Endothelial cell of umbilical vein (primary cell): ENCODE data around the gene ANAPC5. TPM values are rescaled to one million over a fixed set of nuclear protein-coding genes. Genes with fewer than 3 reads are reported as not detected.

Experiments
- BruUV-seq: library from RNA; stranded (reverse); fragments of 400-500 nt; replicated peaks from 2 replicates; lab custom pipeline; 2021; lab: Mats Ljungman, UMichigan
- CTCF ChIA-PET: fragments of 300-600, 350-600 bp; sonication (Branson Sonifier 250); formaldehyde crosslinking; loops from one replicate; lab custom pipeline; 2021; ENCODE audit warnings: antibody characterized with exemption, inconsistent platforms; lab: Charles Lee
- POLR2A ChIA-PET: fragments of 300-600, 350-600 bp; sonication (Branson Sonifier 250); formaldehyde crosslinking; loops from one replicate; lab custom pipeline; 2021; ENCODE audit warnings: antibody characterized with exemption, inconsistent platforms; lab: Charles Lee
- DNase-seq: peaks from one replicate; pipeline ENCODE4 v3.0.0-alpha.2; 2011; ENCODE audit warnings: low read depth, low spot score
- FAIRE-seq: peaks from 2 replicates; lab custom pipeline; 2011; peaks lifted over from hg19 to GRCh38; lab: Jason Lieb, UNC
- H2AFZ ChIP-seq: 2 replicates; pipeline ENCODE4 v1.6.0; 2012; ENCODE audit warnings: low read depth, low read length, control low read depth, inconsistent platforms
- H3K27ac ChIP-seq: 2 replicates; pipeline ENCODE4 v1.5.1; 2011; ENCODE audit warnings: low read depth, mild to moderate bottlenecking, control low read depth, low read length, moderate library complexity; ENCODE audit not compliant: insufficient read depth
- H3K27me3 ChIP-seq, 2 experiments: 2 replicates each; pipeline versions ENCODE4 v1.6.0 to v1.6.1; 2011; ENCODE audit warnings: low read length in 2 of 2, mixed read lengths in 1 of 2; ENCODE audit not compliant: control insufficient read depth in 2 of 2, insufficient read depth in 2 of 2
- H3K36me3 ChIP-seq, 2 experiments: 2 replicates in 1 of 2; 3 replicates in 1 of 2; pipeline ENCODE4 v1.5.1; 2011; ENCODE audit warnings: low read length in 2 of 2, mild to moderate bottlenecking in 1 of 2, moderate library complexity in 1 of 2; ENCODE audit not compliant: control insufficient read depth in 2 of 2, insufficient read depth in 2 of 2; ENCODE audit errors: extremely low read depth in 1 of 2
- H3K4me1 ChIP-seq: 3 replicates; pipeline ENCODE4 v1.5.1; 2011; ENCODE audit warnings: mild to moderate bottlenecking, low read length; ENCODE audit not compliant: control insufficient read depth, insufficient read depth; ENCODE audit errors: extremely low read depth
- H3K4me2 ChIP-seq: 2 replicates; pipeline ENCODE4 v1.6.1; 2011; ENCODE audit warnings: low read length, control low read depth, mixed read lengths; ENCODE audit not compliant: insufficient read depth
- H3K4me3 ChIP-seq, 3 experiments: fragments of 200-600 bp in 1 of 3; sonication (generic), shearing (Covaris generic) in 1 of 3; replicated peaks in 1 of 3; 2 replicates each; pipeline ENCODE4 v1.5.1; 2011 to 2016; ENCODE audit warnings: control low read depth in 3 of 3, low read length in 3 of 3, mild to moderate bottlenecking in 2 of 3, inconsistent platforms in 1 of 3, low read depth in 1 of 3, moderate library complexity in 1 of 3; ENCODE audit not compliant: insufficient read depth in 1 of 3
- H3K79me2 ChIP-seq: 2 replicates; pipeline ENCODE4 v1.6.0; 2012; ENCODE audit warnings: low read length, inconsistent platforms; ENCODE audit not compliant: control insufficient read depth, insufficient read depth
- H3K9ac ChIP-seq: replicated peaks from 2 replicates; pipeline ENCODE3; 2011; ENCODE audit warnings: low read length, control low read depth; ENCODE audit not compliant: insufficient read depth; ENCODE audit errors: extremely low read depth
- H3K9me1 ChIP-seq: replicated peaks from 3 replicates; pipeline ENCODE4 v1.6.0; 2011; ENCODE audit warnings: mild to moderate bottlenecking, low read length; ENCODE audit not compliant: control insufficient read depth, insufficient read depth; ENCODE audit errors: extremely low read depth
- H3K9me3 ChIP-seq: replicated peaks from 2 replicates; pipeline ENCODE4 v1.5.1; 2012; ENCODE audit warnings: low read length, inconsistent platforms; ENCODE audit not compliant: control insufficient read depth, insufficient read depth
- H4K20me1 ChIP-seq: replicated peaks from 2 replicates; pipeline ENCODE3; 2011; ENCODE audit warnings: mild to moderate bottlenecking, low read length; ENCODE audit not compliant: control insufficient read depth, insufficient read depth; ENCODE audit errors: extremely low read depth
- EZH2 ChIP-seq: IDR thresholded peaks from 2 replicates; pipeline ENCODE4 v1.6.1; 2012; ENCODE audit warnings: borderline replicate concordance, low read depth, mild to moderate bottlenecking, moderate library complexity, low read length, inconsistent platforms; ENCODE audit not compliant: severe bottlenecking
- FOS ChIP-seq: IDR thresholded peaks from 2 replicates; pipeline ENCODE4 v1.6.1; 2011; ENCODE audit warnings: mild to moderate bottlenecking, low read length, moderate library complexity, borderline replicate concordance; ENCODE audit not compliant: insufficient read depth
- GATA2 ChIP-seq: IDR thresholded peaks from 2 replicates; pipeline ENCODE4 v1.7.0; 2011; ENCODE audit warnings: low read depth, mild to moderate bottlenecking, moderate library complexity, mixed read lengths, low read length; ENCODE audit not compliant: insufficient read length, insufficient read depth
- JUN ChIP-seq: IDR thresholded peaks from 2 replicates; pipeline ENCODE4 v1.6.1; 2011; ENCODE audit warnings: borderline replicate concordance, low read depth; ENCODE audit not compliant: insufficient read length, insufficient read depth
- MYC ChIP-seq: IDR thresholded peaks from one replicate; pipeline ENCODE4 v1.6.1; 2011; ENCODE audit warnings: mild to moderate bottlenecking, low read depth, low read length
- POLR2A ChIP-seq: IDR thresholded peaks from 2 replicates; pipeline ENCODE4 v1.6.1; 2012; ENCODE audit warnings: low read depth, mild to moderate bottlenecking, control low read depth, low read length
- POLR2AphosphoS5 ChIP-seq: IDR thresholded peaks from 2 replicates; pipeline ENCODE4 v1.6.1; 2012; ENCODE audit warnings: low read depth, mild to moderate bottlenecking, control low read depth, low read length, moderate library complexity; ENCODE audit not compliant: insufficient read depth
- dilution Hi-C: fragments of 300-500 bp; cut with MboI; formaldehyde crosslinking; loops from one replicate; pipeline ENCODE4 v1.15.0; 2019; ENCODE audit warnings: low sequenced_read_pairs; ENCODE audit not compliant: extremely low pct_ligation_motif_present
- intact Hi-C: fragments of 100-400 bp; cut with micrococcal nuclease; formaldehyde crosslinking; loops from one replicate; pipeline ENCODE4 v1.10.0; 2022
- polyA plus RNA-seq, 4 experiments: library from polyadenylated mRNA; depleted of rRNA in 3 of 4; stranded (reverse) in 3 of 4; unstranded in 1 of 4; fragments of >200 nt; gene quantifications; 2 replicates each; pipeline versions ENCODE4 v1.2.1 to v1.2.3, GENCODE V29; 2011 to 2012; ENCODE audit warnings: missing spikeins in 1 of 4
- total RNA-seq: library from RNA; stranded (reverse); gene quantifications from 2 replicates; pipeline ENCODE4 v1.2.3, GENCODE V29; 2021
- TF ChIP-seq, protein P1 (sequence below), 2 donors: IDR thresholded peaks; 1 replicate in 1 of 2; 2 replicates in 1 of 2; pipeline ENCODE4 v1.5.1; 2011; ENCODE audit warnings: low read length in 2 of 2, mild to moderate bottlenecking in 2 of 2, moderate library complexity in 2 of 2, control low read depth in 1 of 2, inconsistent platforms in 1 of 2, low read depth in 1 of 2; ENCODE audit not compliant: insufficient read depth in 1 of 2; ENCODE audit errors: extremely low read depth in 1 of 2
- TF ChIP-seq, protein P2 (sequence below): IDR thresholded peaks from 2 replicates; pipeline ENCODE4 v1.6.1; 2011; ENCODE audit not compliant: insufficient read depth, insufficient read length

Gene ANAPC5
- total and polyA plus RNA-seq, 2 donors (not counting 3 experiments of a cell fraction or from before 2014, with no cell fraction given): 133 to 168 TPM

DNA sequence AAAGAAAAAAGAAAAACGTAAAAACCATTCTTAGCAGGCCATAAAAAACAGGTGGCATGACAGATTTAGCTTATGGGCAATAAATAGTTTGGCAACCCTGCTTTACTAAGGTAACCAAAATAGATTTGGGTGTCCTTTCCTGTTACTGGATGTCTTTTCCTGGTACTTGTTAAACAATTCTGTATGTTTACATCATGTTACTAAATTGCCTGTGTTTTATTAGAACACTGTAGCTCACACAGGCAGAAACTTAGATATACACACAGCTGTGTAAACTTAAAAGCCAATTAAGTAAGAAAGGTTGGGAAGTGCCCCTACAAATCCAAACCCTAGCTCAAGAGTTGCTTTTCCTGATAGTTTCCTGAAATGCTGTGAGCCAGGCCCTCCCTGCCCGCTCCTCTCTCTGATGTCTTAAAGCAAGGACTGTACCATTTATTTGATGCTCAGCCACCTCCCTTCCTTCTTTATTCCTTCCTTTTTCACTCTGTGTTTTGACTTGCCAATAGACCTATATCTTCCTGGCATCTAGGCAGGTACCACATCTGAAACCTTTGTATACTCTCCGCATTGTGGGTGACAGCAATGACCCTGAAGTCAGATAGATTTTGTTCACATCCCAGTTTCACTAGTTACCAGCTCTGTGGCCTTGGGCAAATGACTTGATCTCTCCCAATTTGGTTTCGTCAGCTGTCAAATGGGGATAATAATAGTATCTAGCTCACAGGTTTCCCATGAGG lies 52.0 kb downstream of the ANAPC5 start:
- dilution Hi-C loops: no loop called here
- POLR2A ChIA-PET: no interaction called here

More for the DNA sequence above, 52.0 kb downstream of the ANAPC5 start:
- no peak for FAIRE-seq
- BruUV-seq: no TSS peak
- no peak overlapping the region for H2AFZ ChIP-seq
- no peak overlapping the region for H3K9ac ChIP-seq
- no peak overlapping the region for H3K4me2 ChIP-seq
- intact Hi-C loops: no loop called here
- no peaks in the 10 kb centered on the region for H4K20me1 ChIP-seq
- CTCF ChIA-PET: interaction anchor here (1.2 kb wide), 2 partner anchors 23 to 35 kb away, joined by 3 read pairs; no protein-coding TSS in a partner anchor
- H3K9me3 ChIP-seq: no peaks in the 10 kb centered on the region
- H3K9me1 ChIP-seq: no peaks in the 10 kb centered on the region
- H3K27ac ChIP-seq: no peak overlapping the region
- DNase-seq: peak; percentile 72
- H3K4me1 ChIP-seq: peaks cover 12% of the 10 kb centered on the region
- TF ChIP-seq EZH2 (no peak), FOS (no peak), GATA2 (no peak), POLR2AphosphoS5 (no peak), POLR2A (no peak), MYC (no peak), JUN (no peak)
- TF ChIP-seq, protein P1, sequence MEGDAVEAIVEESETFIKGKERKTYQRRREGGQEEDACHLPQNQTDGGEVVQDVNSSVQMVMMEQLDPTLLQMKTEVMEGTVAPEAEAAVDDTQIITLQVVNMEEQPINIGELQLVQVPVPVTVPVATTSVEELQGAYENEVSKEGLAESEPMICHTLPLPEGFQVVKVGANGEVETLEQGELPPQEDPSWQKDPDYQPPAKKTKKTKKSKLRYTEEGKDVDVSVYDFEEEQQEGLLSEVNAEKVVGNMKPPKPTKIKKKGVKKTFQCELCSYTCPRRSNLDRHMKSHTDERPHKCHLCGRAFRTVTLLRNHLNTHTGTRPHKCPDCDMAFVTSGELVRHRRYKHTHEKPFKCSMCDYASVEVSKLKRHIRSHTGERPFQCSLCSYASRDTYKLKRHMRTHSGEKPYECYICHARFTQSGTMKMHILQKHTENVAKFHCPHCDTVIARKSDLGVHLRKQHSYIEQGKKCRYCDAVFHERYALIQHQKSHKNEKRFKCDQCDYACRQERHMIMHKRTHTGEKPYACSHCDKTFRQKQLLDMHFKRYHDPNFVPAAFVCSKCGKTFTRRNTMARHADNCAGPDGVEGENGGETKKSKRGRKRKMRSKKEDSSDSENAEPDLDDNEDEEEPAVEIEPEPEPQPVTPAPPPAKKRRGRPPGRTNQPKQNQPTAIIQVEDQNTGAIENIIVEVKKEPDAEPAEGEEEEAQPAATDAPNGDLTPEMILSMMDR (IDR thresholded peaks at IDR 0.05; ENCODE audit: extremely low read depth in 1 of 2, insufficient read depth in 1 of 2, low read depth in 1 of 2, low read length in 2 of 2): no peak
- TF ChIP-seq, protein P2, sequence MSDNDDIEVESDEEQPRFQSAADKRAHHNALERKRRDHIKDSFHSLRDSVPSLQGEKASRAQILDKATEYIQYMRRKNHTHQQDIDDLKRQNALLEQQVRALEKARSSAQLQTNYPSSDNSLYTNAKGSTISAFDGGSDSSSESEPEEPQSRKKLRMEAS: no peak
- no peaks in the 10 kb centered on the region for H3K27me3 ChIP-seq
- H3K4me3 ChIP-seq: no peak overlapping the region
- peaks cover 12% of the 10 kb centered on the region for H3K79me2 ChIP-seq
- H3K36me3 ChIP-seq: no peaks in the 10 kb centered on the region
